K562 (cell line): ENCODE data around the gene RPS10. TPM values are rescaled to one million over a fixed set of nuclear protein-coding genes. Genes with fewer than 3 reads are reported as not detected.
A peak's percentile ranks its signal among the peaks of the same experiment; 100 is the strongest.

Experiments
- AFF1 ChIP-seq, 2 experiments: fragments of 450-650 bp; IDR thresholded peaks; 2 replicates each; pipeline ENCODE4 v1.6.1; 2018; ENCODE audit warnings: mild to moderate bottlenecking in 2 of 2, low read depth in 1 of 2; ENCODE audit not compliant: partially characterized antibody in 2 of 2
- CTBP1 ChIP-seq: fragments of 450-650 bp; IDR thresholded peaks from 2 replicates; pipeline ENCODE4 v1.6.1; 2016; ENCODE audit warnings: borderline replicate concordance
- GABPB1 ChIP-seq: sonication (generic); formaldehyde crosslinking; IDR thresholded peaks from 2 replicates; pipeline ENCODE4 v1.8.0; 2022; ENCODE audit warnings: mild to moderate bottlenecking, missing genetic modification reagents
- GTF2A2 ChIP-seq: IDR thresholded peaks from 2 replicates; pipeline ENCODE4 v1.6.1; 2016; ENCODE audit warnings: mild to moderate bottlenecking, missing genetic modification characterization, missing compliant biosample characterization
- JUND ChIP-seq, 2 experiments: IDR thresholded peaks; 2 replicates in 1 of 2; 3 replicates in 1 of 2; pipeline ENCODE4 v1.6.1; 2011; ENCODE audit warnings: borderline replicate concordance in 2 of 2, low read depth in 2 of 2, low read length in 2 of 2, improper control_type of control experiment in 1 of 2, missing biosample characterization in 1 of 2, missing genetic modification characterization in 1 of 2, missing genetic modification reagents in 1 of 2
- MCM7 ChIP-seq, 2 experiments: fragments of 450-650 bp; IDR thresholded peaks; 2 replicates each; pipeline ENCODE4 v1.6.1; 2016 to 2018
- MLLT1 ChIP-seq, 2 experiments: fragments of 450-650 bp; IDR thresholded peaks; 2 replicates each; pipeline ENCODE4 v1.6.1; 2016
- SLC30A9 ChIP-seq: fragments of 250-450 bp; sonication (Bioruptor Pico); IDR thresholded peaks from 2 replicates; pipeline ENCODE4 v1.8.0; 2022; ENCODE audit warnings: mild to moderate bottlenecking, moderate library complexity
- SMC3 ChIP-seq: conservative IDR thresholded peaks from 2 replicates; pipeline ENCODE4 v1.6.1; 2011; ENCODE audit warnings: low read depth, low read length, improper control_type of control experiment; ENCODE audit not compliant: insufficient read depth
- WHSC1 ChIP-seq: IDR thresholded peaks from one replicate; pipeline ENCODE4 v1.6.1; 2012; ENCODE audit warnings: low read length, control low read depth, inconsistent platforms
- ZBTB11 ChIP-seq, 3 experiments: fragments of 200-800 bp in 1 of 3; fragments of 250-450 bp in 1 of 3; fragments of 450-650 bp in 1 of 3; sonication (Bioruptor Pico) in 1 of 3; sonication (Bioruptor generic) in 1 of 3; formaldehyde crosslinking in 1 of 3; IDR thresholded peaks; 2 replicates each; pipeline versions ENCODE4 v1.6.1 to v1.8.0; 2016 to 2022; ENCODE audit warnings: mild to moderate bottlenecking in 2 of 3, missing genetic modification characterization in 2 of 3, missing compliant biosample characterization in 1 of 3, moderate library complexity in 1 of 3
- ZBTB33 ChIP-seq: sonication (generic); formaldehyde crosslinking; IDR thresholded peaks from 2 replicates; pipeline ENCODE4 v1.8.1; 2023; ENCODE audit warnings: mild to moderate bottlenecking, missing genetic modification reagents
- ZNF431 ChIP-seq: sonication (generic); formaldehyde crosslinking; IDR thresholded peaks from 2 replicates; pipeline ENCODE4 v1.8.0; 2022; ENCODE audit warnings: mild to moderate bottlenecking, missing genetic modification reagents
- polyA plus RNA-seq, 8 experiments: library from polyadenylated mRNA; depleted of rRNA in 4 of 8; stranded (reverse) in 5 of 8; unstranded in 3 of 8; fragments of >200 nt; fragmentation: Nextera tagmentation in 2 of 8; fragmentation: Illumina TruSeq in 1 of 8; extraction: Ambion mirVana in 2 of 8; extraction: Trizol in 1 of 8; gene quantifications; 2 replicates each; pipeline versions ENCODE4 v1.2.1 to v1.2.3, GENCODE V29; 2011 to 2014; ENCODE audit warnings: inconsistent platforms in 1 of 8, missing spikeins in 1 of 8
- total RNA-seq, 7 experiments: library from RNA; depleted of rRNA in 6 of 7; stranded (reverse); fragments of >200 nt in 6 of 7; fragmentation: Illumina TruSeq in 2 of 7; extraction: Trizol in 2 of 7; gene quantifications; 2 replicates each; pipeline versions ENCODE4 v1.2.1 to v1.2.3, GENCODE V29; 2011 to 2021; ENCODE audit warnings: low replicate concordance in 1 of 7

Gene RPS10
- total and polyA plus RNA-seq, 9 of the 15 experiments (the other 6 are each of a cell fraction or from before 2014, with no cell fraction given), result 2,680 to 5,251 (median 3,876) TPM

GRCh38 chr6:34425498-34426410 lies at the start of gene RPS10 (continued):
- TF ChIP-seq JUND (IDR thresholded peaks at IDR 0.05; ENCODE audit: borderline replicate concordance, low read depth, low read length), result 0 out of 2 replicates have a peak, but pooled peaks have one; percentile 35
- no peak; the same call in 2 of the 3 replicates for TF ChIP-seq JUND (tag; IDR thresholded peaks at IDR 0.05; ENCODE audit: borderline replicate concordance, low read depth, low read length)
- TF ChIP-seq AFF1 (IDR thresholded peaks at IDR 0.05; ENCODE audit: low read depth in 1 of 2, partially characterized antibody in 2 of 2), result peak; percentile 48 to 51
- TF ChIP-seq GTF2A2 (tag), result peak; percentile 86
- TF ChIP-seq MLLT1 (IDR thresholded peaks at IDR 0.05), result peak; percentile 28 to 39; a peak in 1 of 4 replicates
- TF ChIP-seq WHSC1, result no peak
- no peak for TF ChIP-seq MCM7 (IDR thresholded peaks at IDR 0.05)
- peak; percentile 75; the same call in 1 of the 2 replicates for TF ChIP-seq ZBTB33 (CRISPR knock-in tag)
- no peak; the same call in 1 of the 2 replicates for TF ChIP-seq SLC30A9
- peak; percentile 76; the same call in 1 of the 2 replicates for TF ChIP-seq GABPB1
- peak; percentile 32; the same call in 1 of the 2 replicates for TF ChIP-seq SMC3
- peak in 2 of 3 experiments; percentile 26 to 75; a peak in 2 of 6 replicates for TF ChIP-seq ZBTB11 (CRISPR knock-in tag; IDR thresholded peaks at IDR 0.05)
- peak; percentile 50; the same call in 1 of the 2 replicates for TF ChIP-seq CTBP1
- TF ChIP-seq ZNF431, result peak; percentile 59; the same call in 1 of the 2 replicates
